ENCODE data around the gene TDRD9.

DNA sequence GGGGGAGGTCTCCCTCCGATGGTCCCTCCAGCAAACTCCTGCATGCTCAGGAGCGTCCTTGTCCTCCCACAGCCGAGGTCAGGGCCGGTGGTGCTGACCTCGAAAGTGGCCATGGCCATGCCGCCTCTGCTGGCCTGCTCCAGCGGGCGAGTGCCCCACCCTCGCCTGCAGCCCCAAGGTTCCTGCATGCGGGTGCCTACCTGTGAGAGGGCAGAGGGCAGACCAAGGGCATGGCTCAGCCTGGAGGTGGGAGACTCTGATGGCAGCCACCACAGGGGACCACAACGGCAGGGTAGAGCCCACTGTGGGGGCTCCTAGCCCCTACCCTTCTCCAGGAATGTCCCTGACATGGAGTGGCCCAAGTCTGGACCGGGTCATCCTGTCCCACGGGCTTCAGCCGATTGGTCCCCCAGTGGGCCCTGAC, 42.7 kb upstream of the TDRD9 start:
- TF ChIP-seq, protein P1, sequence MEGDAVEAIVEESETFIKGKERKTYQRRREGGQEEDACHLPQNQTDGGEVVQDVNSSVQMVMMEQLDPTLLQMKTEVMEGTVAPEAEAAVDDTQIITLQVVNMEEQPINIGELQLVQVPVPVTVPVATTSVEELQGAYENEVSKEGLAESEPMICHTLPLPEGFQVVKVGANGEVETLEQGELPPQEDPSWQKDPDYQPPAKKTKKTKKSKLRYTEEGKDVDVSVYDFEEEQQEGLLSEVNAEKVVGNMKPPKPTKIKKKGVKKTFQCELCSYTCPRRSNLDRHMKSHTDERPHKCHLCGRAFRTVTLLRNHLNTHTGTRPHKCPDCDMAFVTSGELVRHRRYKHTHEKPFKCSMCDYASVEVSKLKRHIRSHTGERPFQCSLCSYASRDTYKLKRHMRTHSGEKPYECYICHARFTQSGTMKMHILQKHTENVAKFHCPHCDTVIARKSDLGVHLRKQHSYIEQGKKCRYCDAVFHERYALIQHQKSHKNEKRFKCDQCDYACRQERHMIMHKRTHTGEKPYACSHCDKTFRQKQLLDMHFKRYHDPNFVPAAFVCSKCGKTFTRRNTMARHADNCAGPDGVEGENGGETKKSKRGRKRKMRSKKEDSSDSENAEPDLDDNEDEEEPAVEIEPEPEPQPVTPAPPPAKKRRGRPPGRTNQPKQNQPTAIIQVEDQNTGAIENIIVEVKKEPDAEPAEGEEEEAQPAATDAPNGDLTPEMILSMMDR (IDR thresholded peaks at IDR 0.05): no peak
- TF ChIP-seq POLR2A (IDR thresholded peaks at IDR 0.05): no peak
